Measurements from ENCODE around the gene RINT1. TPM values are rescaled to one million over a fixed set of nuclear protein-coding genes. Genes with fewer than 3 reads are reported as not detected.

Gene RINT1
- total and polyA plus RNA-seq, 2 experiments from 2014 or later, result 8.2 to 10.7 TPM

- Histone ChIP-seq H3K4me1 (ENCODE audit: insufficient read depth) (no peaks in the 10 kb centered on the region), H3K4me3 (no peak overlapping the region), H3K27me3 (no peaks in the 10 kb centered on the region), H3K4me2 (no peak overlapping the region), H3K79me2 (no peaks in the 10 kb centered on the region), H3K9me2 (replicated peaks; ENCODE audit: insufficient read depth) (no peaks in the 10 kb centered on the region), H3K27ac (no peak overlapping the region), H4K20me1 (ENCODE audit: insufficient read depth, poor library complexity, severe bottlenecking) (no peaks in the 10 kb centered on the region), H3K9me3 (ENCODE audit: low read depth) (no peaks in the 10 kb centered on the region), H2AFZ (no peak overlapping the region), H3K36me3 (replicated peaks; ENCODE audit: insufficient read depth, low read depth) (no peaks in the 10 kb centered on the region)
- TF ChIP-seq EZH2 (IDR thresholded peaks at IDR 0.05; ENCODE audit: borderline replicate concordance) (no peak), EZH2phosphoT487 (IDR thresholded peaks at IDR 0.05; ENCODE audit: low read depth, severe bottlenecking, unreplicated experiment) (no peak)
- TF ChIP-seq, protein P1, sequence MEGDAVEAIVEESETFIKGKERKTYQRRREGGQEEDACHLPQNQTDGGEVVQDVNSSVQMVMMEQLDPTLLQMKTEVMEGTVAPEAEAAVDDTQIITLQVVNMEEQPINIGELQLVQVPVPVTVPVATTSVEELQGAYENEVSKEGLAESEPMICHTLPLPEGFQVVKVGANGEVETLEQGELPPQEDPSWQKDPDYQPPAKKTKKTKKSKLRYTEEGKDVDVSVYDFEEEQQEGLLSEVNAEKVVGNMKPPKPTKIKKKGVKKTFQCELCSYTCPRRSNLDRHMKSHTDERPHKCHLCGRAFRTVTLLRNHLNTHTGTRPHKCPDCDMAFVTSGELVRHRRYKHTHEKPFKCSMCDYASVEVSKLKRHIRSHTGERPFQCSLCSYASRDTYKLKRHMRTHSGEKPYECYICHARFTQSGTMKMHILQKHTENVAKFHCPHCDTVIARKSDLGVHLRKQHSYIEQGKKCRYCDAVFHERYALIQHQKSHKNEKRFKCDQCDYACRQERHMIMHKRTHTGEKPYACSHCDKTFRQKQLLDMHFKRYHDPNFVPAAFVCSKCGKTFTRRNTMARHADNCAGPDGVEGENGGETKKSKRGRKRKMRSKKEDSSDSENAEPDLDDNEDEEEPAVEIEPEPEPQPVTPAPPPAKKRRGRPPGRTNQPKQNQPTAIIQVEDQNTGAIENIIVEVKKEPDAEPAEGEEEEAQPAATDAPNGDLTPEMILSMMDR (IDR thresholded peaks at IDR 0.05; ENCODE audit: poor library complexity), result no peak
- no peak for DNase-seq (ENCODE audit: low spot score)
Observed at GRCh38 chr7:105578496-105578895, 46.5 kb downstream of the RINT1 start.

- 87% methylated on average over 22 of the region's 22 CpGs for WGBS (ENCODE audit: low lambda C conversion rate, missing lambda C conversion rate)
- TF ChIP-seq, protein P1 (IDR thresholded peaks at IDR 0.05; ENCODE audit: poor library complexity), result no peak
- H3K36me3 ChIP-seq (replicated peaks; ENCODE audit: insufficient read depth, low read depth), result no peaks in the 10 kb centered on the region
Observed at GRCh38 chr7:105580022-105580740, 48.2 kb downstream of the RINT1 start.

DNA sequence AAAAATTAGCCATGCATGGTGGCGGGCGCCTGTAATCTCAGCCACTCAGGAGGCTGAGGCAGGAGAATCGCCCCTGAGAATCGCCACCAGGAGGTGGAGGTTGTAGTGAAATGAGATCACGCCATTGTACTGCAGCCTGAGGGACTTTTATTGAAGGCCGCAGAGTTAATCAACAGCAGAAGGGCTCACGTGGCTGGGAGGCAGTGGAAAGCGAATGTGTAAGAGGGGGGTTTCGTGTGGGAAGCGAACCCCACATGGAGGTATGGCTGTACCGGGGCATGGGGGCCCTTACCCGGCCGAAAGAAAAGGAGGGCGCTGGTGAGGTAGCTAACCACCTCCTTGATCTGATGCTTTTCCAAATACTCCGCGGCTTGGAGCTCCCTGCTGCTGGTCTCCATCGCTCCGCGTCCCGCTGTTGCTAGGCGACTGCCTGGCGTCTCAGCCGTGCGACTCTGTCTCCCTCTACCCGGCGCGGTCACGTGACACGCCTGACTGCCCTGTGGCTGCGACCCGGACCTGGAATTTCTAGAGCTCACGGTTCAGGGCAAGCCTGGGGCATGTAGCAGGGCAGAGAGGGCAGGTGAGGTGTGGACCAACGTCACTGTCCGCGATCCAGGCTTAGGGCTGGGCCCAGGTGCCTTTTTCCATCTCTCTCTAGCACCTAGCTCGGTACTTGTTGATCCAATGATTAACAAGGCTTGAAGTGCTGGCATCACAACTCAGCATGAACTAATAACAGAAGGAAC is 49.2 kb downstream of the RINT1 start, which contains the start of gene EFCAB10:
TSS of gene EFCAB10 (minus strand) at position 428 of the 746 bp plus-strand sequence. CDS start at position 398, 30 bp downstream.
- H3K9me3 ChIP-seq (ENCODE audit: low read depth), result no peaks in the 10 kb centered on the region
- peak within 1 kb of the TSS; percentile 76 for H3K4me2 ChIP-seq
- H3K79me2 ChIP-seq, result no peaks in the 10 kb centered on the region
- peak; percentile 92 for DNase-seq (ENCODE audit: low spot score)
- H3K27ac ChIP-seq, result no peak within 1 kb of the TSS
- no peaks in the 10 kb centered on the region for H3K27me3 ChIP-seq
- no peaks in the 10 kb centered on the region for H4K20me1 ChIP-seq (ENCODE audit: insufficient read depth, poor library complexity, severe bottlenecking)
- no peak for TF ChIP-seq EZH2phosphoT487 (IDR thresholded peaks at IDR 0.05; ENCODE audit: low read depth, severe bottlenecking, unreplicated experiment)
- TF ChIP-seq, protein P1 (IDR thresholded peaks at IDR 0.05; ENCODE audit: poor library complexity), result no peak
- no peak for TF ChIP-seq EZH2 (IDR thresholded peaks at IDR 0.05; ENCODE audit: borderline replicate concordance)
- 9% methylated on average over 36 of the region's 36 CpGs for WGBS (ENCODE audit: low lambda C conversion rate, missing lambda C conversion rate)
- H3K4me3 ChIP-seq, result peak within 1 kb of the TSS; percentile 1
- no peaks in the 10 kb centered on the region for H3K36me3 ChIP-seq (replicated peaks; ENCODE audit: insufficient read depth, low read depth)
- peak within 1 kb of the TSS; percentile 29 for H2AFZ ChIP-seq
- H3K9me2 ChIP-seq (replicated peaks; ENCODE audit: insufficient read depth), result no peaks in the 10 kb centered on the region
- H3K4me1 ChIP-seq (ENCODE audit: insufficient read depth), result no peaks in the 10 kb centered on the region

More at GRCh38 chr7:105580022-105580740, 48.2 kb downstream of the RINT1 start:
- no peak overlapping the region for H2AFZ ChIP-seq
- H4K20me1 ChIP-seq (ENCODE audit: insufficient read depth, poor library complexity, severe bottlenecking), result no peaks in the 10 kb centered on the region
- no peaks in the 10 kb centered on the region for H3K9me3 ChIP-seq (ENCODE audit: low read depth)
- H3K4me1 ChIP-seq (ENCODE audit: insufficient read depth), result no peaks in the 10 kb centered on the region
- no peaks in the 10 kb centered on the region for H3K9me2 ChIP-seq (replicated peaks; ENCODE audit: insufficient read depth)
- H3K27ac ChIP-seq, result no peak overlapping the region
- no peaks in the 10 kb centered on the region for H3K27me3 ChIP-seq
- no peak overlapping the region for H3K4me2 ChIP-seq
- no peak for DNase-seq (ENCODE audit: low spot score)
- no peak overlapping the region for H3K4me3 ChIP-seq
- no peaks in the 10 kb centered on the region for H3K79me2 ChIP-seq
